HL-60 (cell line): ENCODE data around the gene TMEM263.
"Not testable (repeated sequence)": the region's sequence is repeated elsewhere in the genome, so short reads cannot be mapped to it uniquely, and the experiment has no call there.

Source experiments
- DNase-seq, 2 experiments: peaks; one replicate each; pipeline ENCODE4 v3.0.0-alpha.2; 2010 to 2020; ENCODE audit warnings: low read depth in 1 of 2, low spot score in 1 of 2
- H3K27ac ChIP-seq: fragments of 250-450 bp; sonication (Bioruptor Pico); replicated peaks from 2 replicates; pipeline ENCODE4 v1.5.1; 2020; ENCODE audit warnings: mild to moderate bottlenecking, moderate library complexity
- H3K27me3 ChIP-seq: fragments of 250-450 bp; sonication (Bioruptor Pico); 2 replicates; pipeline ENCODE4 v1.5.1; 2021; ENCODE audit warnings: mild to moderate bottlenecking, moderate library complexity; ENCODE audit not compliant: insufficient read depth, poor library complexity, severe bottlenecking
- H3K4me3 ChIP-seq: replicated peaks from 2 replicates; pipeline ENCODE4 v1.5.1; 2011; ENCODE audit warnings: mild to moderate bottlenecking, control low read depth, low read length; ENCODE audit not compliant: insufficient read depth
- GABPA ChIP-seq: IDR thresholded peaks from 2 replicates; pipeline ENCODE4 v1.6.1; 2012; ENCODE audit warnings: low read depth
- POLR2AphosphoS5 ChIP-seq: IDR thresholded peaks from 2 replicates; pipeline ENCODE4 v1.6.1; 2012; ENCODE audit warnings: low read depth
- SPI1 ChIP-seq: IDR thresholded peaks from 2 replicates; pipeline ENCODE4 v1.6.1; 2012; ENCODE audit warnings: low read depth, mild to moderate bottlenecking, borderline replicate concordance
- TF ChIP-seq, protein P1 (sequence below): IDR thresholded peaks from 2 replicates; pipeline ENCODE4 v1.6.1; 2012; ENCODE audit warnings: low read depth; ENCODE audit not compliant: insufficient replicate concordance
- TF ChIP-seq, protein P2 (sequence below): IDR thresholded peaks from one replicate; pipeline ENCODE4 v1.5.1; 2011; ENCODE audit warnings: low read length, control low read depth, inconsistent platforms; ENCODE audit not compliant: insufficient read depth

TMEM263 gene

DNA sequence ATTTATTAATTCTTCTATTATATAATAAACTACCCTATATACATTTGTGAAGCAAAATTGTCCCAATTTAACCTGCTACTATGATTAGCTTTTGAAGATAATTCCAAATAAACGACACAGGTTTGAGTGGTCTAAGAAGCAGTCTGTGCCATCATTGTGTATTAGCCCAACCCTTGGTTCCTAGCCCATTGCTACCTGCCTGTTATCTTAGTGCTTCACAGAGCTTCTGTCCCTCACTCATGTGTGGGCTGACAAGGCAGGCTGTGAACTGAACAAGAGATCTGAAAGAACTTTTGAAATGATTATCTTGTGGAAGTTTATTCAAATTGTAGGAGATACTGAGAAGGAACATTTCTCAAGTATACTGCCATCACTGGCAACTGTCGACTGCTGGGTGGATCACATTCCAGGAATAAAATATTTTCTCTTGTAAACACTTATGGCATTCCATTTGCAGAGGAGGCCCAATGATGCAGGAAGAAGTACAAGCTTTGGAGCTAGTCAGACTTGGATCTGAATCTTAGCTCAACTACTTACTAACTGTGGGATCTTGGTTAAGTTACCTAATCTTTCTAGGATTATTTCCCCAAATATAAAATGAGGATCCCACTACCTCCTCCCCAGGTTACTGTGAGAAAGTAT lies 39.0 kb downstream of the TMEM263 start:
- no peak overlapping the region for H3K27ac ChIP-seq

DNA sequence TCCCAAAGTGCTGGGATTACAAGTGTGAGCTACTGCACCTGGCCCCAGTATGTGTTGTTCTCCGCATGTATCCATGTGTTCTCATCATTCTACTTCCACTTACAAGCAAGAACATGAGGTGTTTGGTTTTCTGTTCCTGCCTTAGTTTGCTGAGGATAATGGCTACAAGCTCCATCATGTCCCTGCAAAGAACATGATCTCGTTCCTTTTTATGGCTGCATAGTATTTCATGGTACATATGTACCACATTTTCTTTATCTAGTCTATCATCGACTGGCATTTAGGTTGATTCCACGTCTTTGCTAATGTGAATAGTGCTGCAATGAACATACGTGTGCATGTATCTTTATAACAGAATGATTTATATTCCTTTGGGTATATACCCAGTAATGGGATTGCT lies 40.4 kb downstream of the TMEM263 start:
- DNase-seq, H3K4me3 ChIP-seq, H3K27ac ChIP-seq, H3K27me3 ChIP-seq: not testable (repeated sequence)

More for the DNA sequence above, 39.0 kb downstream of the TMEM263 start:
- no peak for DNase-seq
- H3K27me3 ChIP-seq, result no peaks in the 10 kb centered on the region
- H3K4me3 ChIP-seq, result no peak overlapping the region
- TF ChIP-seq POLR2AphosphoS5, result no peak
- TF ChIP-seq GABPA, result no peak
- TF ChIP-seq, protein P1, sequence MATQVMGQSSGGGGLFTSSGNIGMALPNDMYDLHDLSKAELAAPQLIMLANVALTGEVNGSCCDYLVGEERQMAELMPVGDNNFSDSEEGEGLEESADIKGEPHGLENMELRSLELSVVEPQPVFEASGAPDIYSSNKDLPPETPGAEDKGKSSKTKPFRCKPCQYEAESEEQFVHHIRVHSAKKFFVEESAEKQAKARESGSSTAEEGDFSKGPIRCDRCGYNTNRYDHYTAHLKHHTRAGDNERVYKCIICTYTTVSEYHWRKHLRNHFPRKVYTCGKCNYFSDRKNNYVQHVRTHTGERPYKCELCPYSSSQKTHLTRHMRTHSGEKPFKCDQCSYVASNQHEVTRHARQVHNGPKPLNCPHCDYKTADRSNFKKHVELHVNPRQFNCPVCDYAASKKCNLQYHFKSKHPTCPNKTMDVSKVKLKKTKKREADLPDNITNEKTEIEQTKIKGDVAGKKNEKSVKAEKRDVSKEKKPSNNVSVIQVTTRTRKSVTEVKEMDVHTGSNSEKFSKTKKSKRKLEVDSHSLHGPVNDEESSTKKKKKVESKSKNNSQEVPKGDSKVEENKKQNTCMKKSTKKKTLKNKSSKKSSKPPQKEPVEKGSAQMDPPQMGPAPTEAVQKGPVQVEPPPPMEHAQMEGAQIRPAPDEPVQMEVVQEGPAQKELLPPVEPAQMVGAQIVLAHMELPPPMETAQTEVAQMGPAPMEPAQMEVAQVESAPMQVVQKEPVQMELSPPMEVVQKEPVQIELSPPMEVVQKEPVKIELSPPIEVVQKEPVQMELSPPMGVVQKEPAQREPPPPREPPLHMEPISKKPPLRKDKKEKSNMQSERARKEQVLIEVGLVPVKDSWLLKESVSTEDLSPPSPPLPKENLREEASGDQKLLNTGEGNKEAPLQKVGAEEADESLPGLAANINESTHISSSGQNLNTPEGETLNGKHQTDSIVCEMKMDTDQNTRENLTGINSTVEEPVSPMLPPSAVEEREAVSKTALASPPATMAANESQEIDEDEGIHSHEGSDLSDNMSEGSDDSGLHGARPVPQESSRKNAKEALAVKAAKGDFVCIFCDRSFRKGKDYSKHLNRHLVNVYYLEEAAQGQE, result no peak
- TF ChIP-seq SPI1, result no peak
- TF ChIP-seq, protein P2, sequence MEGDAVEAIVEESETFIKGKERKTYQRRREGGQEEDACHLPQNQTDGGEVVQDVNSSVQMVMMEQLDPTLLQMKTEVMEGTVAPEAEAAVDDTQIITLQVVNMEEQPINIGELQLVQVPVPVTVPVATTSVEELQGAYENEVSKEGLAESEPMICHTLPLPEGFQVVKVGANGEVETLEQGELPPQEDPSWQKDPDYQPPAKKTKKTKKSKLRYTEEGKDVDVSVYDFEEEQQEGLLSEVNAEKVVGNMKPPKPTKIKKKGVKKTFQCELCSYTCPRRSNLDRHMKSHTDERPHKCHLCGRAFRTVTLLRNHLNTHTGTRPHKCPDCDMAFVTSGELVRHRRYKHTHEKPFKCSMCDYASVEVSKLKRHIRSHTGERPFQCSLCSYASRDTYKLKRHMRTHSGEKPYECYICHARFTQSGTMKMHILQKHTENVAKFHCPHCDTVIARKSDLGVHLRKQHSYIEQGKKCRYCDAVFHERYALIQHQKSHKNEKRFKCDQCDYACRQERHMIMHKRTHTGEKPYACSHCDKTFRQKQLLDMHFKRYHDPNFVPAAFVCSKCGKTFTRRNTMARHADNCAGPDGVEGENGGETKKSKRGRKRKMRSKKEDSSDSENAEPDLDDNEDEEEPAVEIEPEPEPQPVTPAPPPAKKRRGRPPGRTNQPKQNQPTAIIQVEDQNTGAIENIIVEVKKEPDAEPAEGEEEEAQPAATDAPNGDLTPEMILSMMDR, result no peak

DNA sequence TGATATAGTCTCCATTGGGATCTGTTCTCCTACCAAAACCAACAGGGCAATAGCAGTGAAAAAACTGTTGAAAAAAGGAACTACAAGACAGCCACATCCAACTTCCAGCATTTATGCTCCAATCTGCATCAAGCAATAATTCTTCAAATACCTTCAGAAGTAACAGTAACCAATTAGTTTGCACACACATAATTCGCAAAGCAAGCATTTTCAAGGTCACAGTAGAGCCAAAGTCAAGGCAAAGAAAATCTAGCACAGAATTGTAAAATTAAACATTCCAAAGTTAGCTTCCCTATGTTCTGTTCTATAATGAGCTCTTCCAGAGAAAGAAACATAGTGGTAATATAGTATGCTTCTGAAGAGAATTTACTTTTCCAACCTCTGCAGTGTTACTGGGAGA lies 42.2 kb downstream of the TMEM263 start:
- no peak overlapping the region for H3K27ac ChIP-seq
- TF ChIP-seq, protein P1, result no peak
- TF ChIP-seq, protein P2, result no peak
- TF ChIP-seq GABPA (no peak), SPI1 (no peak), POLR2AphosphoS5 (no peak)
- DNase-seq, result no peak
- no peak overlapping the region for H3K4me3 ChIP-seq
- H3K27me3 ChIP-seq, result no peaks in the 10 kb centered on the region

DNA sequence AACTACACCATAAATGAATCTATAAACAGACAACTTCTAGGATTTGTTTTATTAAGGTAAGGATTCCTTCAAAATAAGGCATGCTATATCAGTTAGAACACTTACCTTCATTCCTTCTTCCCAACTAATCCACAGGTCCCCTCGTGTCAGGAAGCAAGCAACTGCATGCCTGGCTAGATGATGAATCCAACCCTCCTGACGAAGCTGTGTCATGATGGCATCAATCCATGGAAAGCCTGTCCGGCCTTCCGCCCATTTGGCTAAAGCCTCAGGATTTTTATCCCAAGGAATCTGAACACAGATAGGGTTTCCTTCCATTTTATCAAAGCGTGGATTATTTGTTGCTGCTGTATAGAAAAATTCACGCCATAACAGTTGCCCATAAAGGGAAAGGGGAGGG lies 43.7 kb downstream of the TMEM263 start:
- no peak for DNase-seq
- Histone ChIP-seq H3K27me3 (no peaks in the 10 kb centered on the region), H3K4me3 (no peak overlapping the region), H3K27ac (no peak overlapping the region)
- TF ChIP-seq POLR2AphosphoS5 (no peak), SPI1 (no peak), GABPA (no peak)
- TF ChIP-seq, protein P2, result no peak
- TF ChIP-seq, protein P1, result no peak

DNA sequence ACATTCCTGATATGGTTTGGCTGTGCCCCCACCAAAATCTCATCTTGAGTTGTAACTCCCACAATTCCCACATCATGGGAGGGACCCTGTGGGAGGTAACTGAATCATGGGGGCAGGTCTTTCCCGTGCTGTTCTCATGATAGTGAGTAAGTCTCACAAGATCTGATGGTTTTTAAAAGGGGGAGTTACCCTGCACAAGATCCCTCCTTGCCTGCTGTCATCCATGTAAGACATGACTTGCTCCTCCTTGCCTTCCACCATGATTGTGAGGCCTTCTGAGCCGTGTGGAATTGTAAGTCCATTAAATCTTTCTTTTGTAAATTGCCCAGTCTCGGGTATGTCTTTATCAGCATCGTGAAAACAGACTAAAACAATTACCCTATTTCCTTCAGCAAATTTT lies 47.0 kb downstream of the TMEM263 start:
- not testable (repeated sequence) for H3K27ac ChIP-seq

More for the DNA sequence above, 47.0 kb downstream of the TMEM263 start:
- not testable (repeated sequence) for H3K27me3 ChIP-seq, H3K4me3 ChIP-seq, DNase-seq
